ENCODE data around the gene SPECC1. TPM values are rescaled to one million over a fixed set of nuclear protein-coding genes. Genes with fewer than 3 reads are reported as not detected.

The SPECC1 gene
- total RNA-seq, 1 experiment from 2014 or later: 43.5 TPM

GRCh38 chr17:20028443-20028842, 19.3 kb downstream of the SPECC1 start:
- Histone ChIP-seq H3K9me3 (ENCODE audit: control insufficient read depth in 1 of 2, insufficient read depth in 1 of 2, low read depth in 1 of 2, low read length in 2 of 2) (no peaks in the 10 kb centered on the region), H3K79me2 (ENCODE audit: insufficient read depth, low read length) (no peaks in the 10 kb centered on the region), H4K20me1 (ENCODE audit: insufficient read depth) (no peaks in the 10 kb centered on the region), H3K27ac (ENCODE audit: low read depth, low read length) (no peak overlapping the region), H3K36me3 (ENCODE audit: control insufficient read depth in 1 of 2, insufficient read depth in 2 of 2, low read length in 2 of 2) (no peaks in the 10 kb centered on the region), H2AFZ (ENCODE audit: low read depth, low read length, poor library complexity, severe bottlenecking) (no peak overlapping the region), H3K4me1 (ENCODE audit: control insufficient read depth in 1 of 2, insufficient read depth in 2 of 2, low read length in 2 of 2) (no peaks in the 10 kb centered on the region), H3K27me3 (ENCODE audit: insufficient read depth, low read length) (no peaks in the 10 kb centered on the region; the same call in 1 of the 2 replicates), H3K9me2 (ENCODE audit: insufficient read depth) (no peaks in the 10 kb centered on the region), H3K9ac (ENCODE audit: low read length) (no peak overlapping the region), H3K4me3 (replicated peaks in 1 of 2; ENCODE audit: low read depth in 1 of 2, low read length in 2 of 2) (no peak overlapping the region), H3K4me2 (ENCODE audit: low read length) (no peak overlapping the region)
- intact Hi-C loops (cut with micrococcal nuclease): no loop called here
- ChIA-PET RAD21 (ENCODE audit: low non-redundant PET in 1 of 2, low total read pairs in 2 of 2, uncharacterized antibody in 2 of 2, unreplicated experiment in 2 of 2) (no interaction called here), CTCF (interaction anchor here (0.8 kb wide), 1 partner anchor 20 kb away, joined by 3 read pairs; the partner anchor contains the start of gene SPECC1), POLR2A (no interaction called here)
- BruUV-seq (replicated peaks): no TSS peak
- TF ChIP-seq REST (IDR thresholded peaks at IDR 0.05; ENCODE audit: low read depth) (no peak), ATF3 (IDR thresholded peaks at IDR 0.05) (no peak), SP1 (IDR thresholded peaks at IDR 0.05; ENCODE audit: low read depth) (no peak), TCF7L2 (IDR thresholded peaks at IDR 0.05; ENCODE audit: borderline replicate concordance, extremely low read depth, insufficient read depth, insufficient read length) (no peak), RAD21 (IDR thresholded peaks at IDR 0.05; ENCODE audit: low read depth) (no peak)
- ATAC-seq (no peak), DNase-seq (ENCODE audit: low read depth, low spot score) (no peak)

GRCh38 chr17:20032636-20033035, 23.5 kb downstream of the SPECC1 start:
- ChIA-PET POLR2A (no interaction called here), RAD21 (ENCODE audit: low non-redundant PET in 1 of 2, low total read pairs in 2 of 2, uncharacterized antibody in 2 of 2, unreplicated experiment in 2 of 2) (no interaction called here), CTCF (no interaction called here)
- H3K9ac ChIP-seq (ENCODE audit: low read length): no peak overlapping the region
- H3K27me3 ChIP-seq (ENCODE audit: insufficient read depth, low read length): no peaks in the 10 kb centered on the region; the same call in 1 of the 2 replicates
- BruUV-seq (replicated peaks): no TSS peak
- H4K20me1 ChIP-seq (ENCODE audit: insufficient read depth): no peaks in the 10 kb centered on the region
- DNase-seq (ENCODE audit: low read depth, low spot score) (no peak), ATAC-seq (no peak)
- H3K79me2 ChIP-seq (ENCODE audit: insufficient read depth, low read length): no peaks in the 10 kb centered on the region
- H2AFZ ChIP-seq (ENCODE audit: low read depth, low read length, poor library complexity, severe bottlenecking): no peak overlapping the region
- H3K4me3 ChIP-seq (replicated peaks in 1 of 2; ENCODE audit: low read depth in 1 of 2, low read length in 2 of 2): no peak overlapping the region
- no peaks in the 10 kb centered on the region for H3K4me1 ChIP-seq (ENCODE audit: control insufficient read depth in 1 of 2, insufficient read depth in 2 of 2, low read length in 2 of 2)
- intact Hi-C loops (cut with micrococcal nuclease): no loop called here
- no peaks in the 10 kb centered on the region for H3K36me3 ChIP-seq (ENCODE audit: control insufficient read depth in 1 of 2, insufficient read depth in 2 of 2, low read length in 2 of 2)
- H3K9me2 ChIP-seq (ENCODE audit: insufficient read depth): no peaks in the 10 kb centered on the region
- H3K4me2 ChIP-seq (ENCODE audit: low read length): no peak overlapping the region
- H3K27ac ChIP-seq (ENCODE audit: low read depth, low read length): no peak overlapping the region
- no peaks in the 10 kb centered on the region for H3K9me3 ChIP-seq (ENCODE audit: control insufficient read depth in 1 of 2, insufficient read depth in 1 of 2, low read depth in 1 of 2, low read length in 2 of 2)
- TF ChIP-seq JUND (IDR thresholded peaks at IDR 0.05): no peak
- no peak for TF ChIP-seq CTCF (IDR thresholded peaks at IDR 0.05 in 2 of 3, conservative IDR thresholded peaks at IDR 0.05 in 1 of 3; ENCODE audit: borderline replicate concordance in 1 of 3, insufficient read depth in 1 of 3, low read depth in 2 of 3, low read length in 2 of 3)
- TF ChIP-seq REST (IDR thresholded peaks at IDR 0.05; ENCODE audit: low read depth): no peak
- TF ChIP-seq CBX3 (IDR thresholded peaks at IDR 0.05; ENCODE audit: low read depth): no peak
- TF ChIP-seq POLR2AphosphoS5 (IDR thresholded peaks at IDR 0.05; ENCODE audit: low read depth, low read length): no peak
- TF ChIP-seq RAD21 (IDR thresholded peaks at IDR 0.05; ENCODE audit: low read depth): no peak
- TF ChIP-seq MAX (IDR thresholded peaks at IDR 0.05): no peak

Measured in HCT116 (cell line).